ENCODE measurements around the gene ZNF124.

GRCh38 chr1:247112479-247112781 is 59.4 kb downstream of the ZNF124 start:
- no peak for TF ChIP-seq CTCF (IDR thresholded peaks at IDR 0.05)
- no peak for TF ChIP-seq MXI1 (IDR thresholded peaks at IDR 0.05; ENCODE audit: low read depth, low read length)
- TF ChIP-seq USF1 (IDR thresholded peaks at IDR 0.05; ENCODE audit: borderline replicate concordance, low read depth), result no peak

All from SK-N-SH (cell line).